Heart left ventricle (tissue), 16 donors: ENCODE results near the gene PPP1R37. TPM values are rescaled to one million over a fixed set of nuclear protein-coding genes. Genes with fewer than 3 reads are reported as not detected.

Experiments used
- ATAC-seq, 4 donors: fragments of 200-7000 bp; cut with Tn5 transposase; one replicate each; pipeline ENCODE4 v1.9.1; 2020 to 2022; ENCODE audit warnings: moderate library complexity in 4 of 4, mild to moderate bottlenecking in 3 of 4, moderate number of reproducible peaks in 1 of 4
- DNase-seq, 5 donors: peaks; one replicate each; pipeline ENCODE4 v3.0.0-alpha.2; 2020
- H3K27ac ChIP-seq, 12 donors: fragments of 200-600 bp; sonication (generic) in 4 of 12; one replicate each; pipeline versions ENCODE4 v1.5.0 to v1.8.0; 2016 to 2022; ENCODE audit warnings: mild to moderate bottlenecking in 2 of 12
- H3K27me3 ChIP-seq, 9 donors: fragments of 200-600 bp; sonication (generic) in 2 of 9; one replicate each; pipeline versions ENCODE4 v1.5.1 to v1.8.0; 2016 to 2022; ENCODE audit warnings: mild to moderate bottlenecking in 3 of 9
- H3K36me3 ChIP-seq, 9 donors: fragments of 200-600 bp; sonication (generic) in 2 of 9; one replicate each; pipeline versions ENCODE4 v1.5.0 to v1.8.0; 2018 to 2022; ENCODE audit warnings: mild to moderate bottlenecking in 2 of 9
- H3K4me1 ChIP-seq, 12 donors: fragments of 200-600 bp; sonication (generic) in 4 of 12; one replicate each; pipeline versions ENCODE4 v1.5.0 to v1.8.0; 2016 to 2022; ENCODE audit warnings: mild to moderate bottlenecking in 3 of 12
- H3K4me3 ChIP-seq, 12 donors: fragments of 200-600 bp; sonication (generic) in 4 of 12; one replicate each; pipeline versions ENCODE4 v1.5.0 to v1.8.0; 2017 to 2022; ENCODE audit warnings: mild to moderate bottlenecking in 9 of 12, moderate library complexity in 4 of 12
- H3K9me3 ChIP-seq, 12 donors: fragments of 200-600 bp; sonication (generic) in 4 of 12; one replicate each; pipeline versions ENCODE4 v1.5.0 to v1.8.0; 2016 to 2022; ENCODE audit warnings: mild to moderate bottlenecking in 1 of 12
- POLR2A ChIP-seq, 2 donors: fragments of 450-650 bp; IDR thresholded peaks; one replicate each; pipeline ENCODE4 v1.6.1; 2017; ENCODE audit warnings: antibody characterized with exemption in 2 of 2, mild to moderate bottlenecking in 2 of 2, moderate library complexity in 2 of 2
- WGBS, 4 donors: extraction: QIAGEN DNeasy Blood & Tissue Kit in 2 of 4; methylation state at CpG; one replicate each; pipeline versions ENCODE4 v1.1.5 to v1.1.7; 2013 to 2018; 5-methylcytosine and 5-hydroxymethylcytosine counted together
- intact Hi-C, 10 donors: fragments of 100-400 bp; cut with DNase I; formaldehyde crosslinking; loops; one replicate each; pipeline versions ENCODE4 v1.11.1 to v1.14.2; 2022
- polyA plus RNA-seq, 2 donors: library from polyadenylated mRNA; stranded (reverse); fragments of 200-250 nt; gene quantifications; one replicate each; pipeline ENCODE4 v1.2.3, GENCODE V29; 2013
- total RNA-seq, 9 donors: library from RNA; depleted of rRNA in 2 of 9; stranded (reverse); fragments of >200 nt in 2 of 9; fragmentation: NEBNext Ultra II Directional in 3 of 9; extraction: Animal tissue kit (Norgen Biotek cat#: 25700) in 3 of 9; gene quantifications; one replicate each; pipeline versions ENCODE4 v1.1.0 to v1.2.4, GENCODE V29; 2016 to 2023
- TF ChIP-seq, protein P1 (sequence below), 12 donors: fragments of 200-600 bp; sonication (generic) in 4 of 12; IDR thresholded peaks; one replicate each; pipeline versions ENCODE4 v1.5.0 to v1.8.0; 2018 to 2022; ENCODE audit warnings: antibody characterized with exemption in 12 of 12, mild to moderate bottlenecking in 5 of 12
- donor health status: ischemic (EF 13 %, LVEDD 7.1; RV severe dilation, severe dysfunction).
- donor health status: healthy with polysubstance abuse.
- donor health status: DM: no; HTN: yes; CAD: no.
- donor health status: DM: no; HTN: no; CAD: no.
- donor health status: ischemic (EF 25% LVEDD 6.9; RV normal size, moderate dysfunction).
- donor health status: ischemic (EF 25% LVEDD 5.7; RV mildly dilated, moderate dysfunction).
- donor health status: healthy.
- donor health status: DM: yes; HTN: yes; CAD: no.
- donor health status: ischemic (EF 35%, LVEDD 5.7; RV mildly dilated, moderate dysfunction).
- donor health status: nonischemic (EF 11% LVEDD 7.7; RV severe dilation, severe dysfunction).
- donor health status: DM: yes; HTN: yes; CAD: no.
- donor health status: PGD.
- donor health status: ischemic (EF 29% LVEDD 5.4; RV normal size, mild dysfunction).
- donor health status: nonischemic (EF 23%, LVEDD 6.1; RV moderate dilation, normal function).

PPP1R37 gene
- total and polyA plus RNA-seq, 11 donors = 16.0 to 33.7 (median 18.9) TPM

DNA sequence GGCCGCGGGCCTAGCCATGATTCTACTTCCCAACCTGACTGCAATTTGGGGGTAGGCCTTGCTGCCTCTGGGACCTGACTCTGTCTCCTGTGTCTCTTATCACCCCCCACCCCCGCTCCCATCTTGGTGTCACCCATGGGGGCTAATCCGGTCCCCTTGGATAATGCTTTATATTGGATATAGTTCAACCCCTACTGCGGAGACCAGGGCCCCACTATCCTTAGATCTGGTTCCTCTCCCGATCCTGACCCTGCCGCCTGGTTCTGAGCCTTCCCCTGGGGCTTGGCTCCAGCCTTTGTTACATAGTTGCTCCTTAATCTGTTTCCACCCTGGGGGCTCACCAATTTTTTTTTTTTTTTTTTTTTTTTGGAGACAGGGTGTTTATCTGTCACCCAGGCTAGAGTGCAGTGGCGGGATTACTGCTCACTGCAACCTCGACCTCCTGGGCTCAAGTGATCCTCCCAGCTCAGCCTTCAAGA is 87.0 kb downstream of the PPP1R37 start:
- H3K27ac ChIP-seq = peak overlapping the region in 8 of 12 donors; percentile 74 to 95 (median 89)
- intact Hi-C loops = loop anchor here in 6 of 10 donors (2.0 to 10.0 kb wide), 7 partner anchors 53 to 165 kb away; partner anchors contain the start of genes PPP1R37 (in 4 of the 6), EXOC3L2 (in 1 of the 6), GEMIN7 (in 1 of the 6) and ZNF296 (in 1 of the 6)
- H3K27me3 ChIP-seq = no peaks in the 10 kb centered on the region
- H3K36me3 ChIP-seq = peaks cover 0 to 20% (median 0%) of the 10 kb centered on the region in 9 donors
- no peak for DNase-seq
- peaks cover 0 to 50% (median 26%) of the 10 kb centered on the region in 12 donors for H3K4me1 ChIP-seq
- WGBS, 4 donors = 53 to 64% (median 57%) methylated on average over 9 of the region's 9 CpGs
- H3K9me3 ChIP-seq = no peaks in the 10 kb centered on the region
- H3K4me3 ChIP-seq = peak overlapping the region; percentile 53 to 95 (median 84)
- ATAC-seq = no peak
- TF ChIP-seq POLR2A (IDR thresholded peaks at IDR 0.05) = no peak
- TF ChIP-seq, protein P1, sequence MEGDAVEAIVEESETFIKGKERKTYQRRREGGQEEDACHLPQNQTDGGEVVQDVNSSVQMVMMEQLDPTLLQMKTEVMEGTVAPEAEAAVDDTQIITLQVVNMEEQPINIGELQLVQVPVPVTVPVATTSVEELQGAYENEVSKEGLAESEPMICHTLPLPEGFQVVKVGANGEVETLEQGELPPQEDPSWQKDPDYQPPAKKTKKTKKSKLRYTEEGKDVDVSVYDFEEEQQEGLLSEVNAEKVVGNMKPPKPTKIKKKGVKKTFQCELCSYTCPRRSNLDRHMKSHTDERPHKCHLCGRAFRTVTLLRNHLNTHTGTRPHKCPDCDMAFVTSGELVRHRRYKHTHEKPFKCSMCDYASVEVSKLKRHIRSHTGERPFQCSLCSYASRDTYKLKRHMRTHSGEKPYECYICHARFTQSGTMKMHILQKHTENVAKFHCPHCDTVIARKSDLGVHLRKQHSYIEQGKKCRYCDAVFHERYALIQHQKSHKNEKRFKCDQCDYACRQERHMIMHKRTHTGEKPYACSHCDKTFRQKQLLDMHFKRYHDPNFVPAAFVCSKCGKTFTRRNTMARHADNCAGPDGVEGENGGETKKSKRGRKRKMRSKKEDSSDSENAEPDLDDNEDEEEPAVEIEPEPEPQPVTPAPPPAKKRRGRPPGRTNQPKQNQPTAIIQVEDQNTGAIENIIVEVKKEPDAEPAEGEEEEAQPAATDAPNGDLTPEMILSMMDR (IDR thresholded peaks at IDR 0.05) = no peak

DNA sequence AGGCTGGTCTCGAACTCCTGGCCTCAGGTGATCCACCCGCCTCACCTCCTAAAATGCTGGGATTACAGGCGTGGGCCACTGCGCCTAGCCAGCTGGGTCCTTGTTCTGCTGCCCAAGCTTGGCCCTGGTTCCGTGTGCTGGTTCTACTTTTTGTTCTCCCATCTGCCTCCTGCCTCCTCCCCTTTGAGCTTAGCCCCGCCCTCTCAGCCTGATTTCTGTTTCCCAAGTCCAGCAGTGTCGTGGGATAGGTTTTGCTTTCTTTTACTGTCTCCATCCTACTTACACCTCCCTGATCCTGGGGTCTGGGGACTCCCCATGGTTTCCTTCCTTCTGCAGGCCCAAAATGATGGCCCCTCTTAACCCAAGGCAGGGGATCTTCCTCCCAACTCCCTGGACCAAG is 88.0 kb downstream of the PPP1R37 start:
- H3K27me3 ChIP-seq = no peaks in the 10 kb centered on the region
- H3K9me3 ChIP-seq = no peaks in the 10 kb centered on the region
- H3K4me3 ChIP-seq = no peak overlapping the region
- intact Hi-C loops = loop anchor here in 2 of 10 donors (10.0 kb wide), 2 partner anchors 64 to 166 kb away; partner anchors contain the start of gene EXOC3L2 (in 1 of the 2)
- peaks cover 0 to 51% (median 26%) of the 10 kb centered on the region in 12 donors for H3K4me1 ChIP-seq
- H3K27ac ChIP-seq = no peak overlapping the region
- 81 to 85% (median 85%) methylated on average over 7 of the region's 7 CpGs for WGBS, 4 donors
- TF ChIP-seq POLR2A (IDR thresholded peaks at IDR 0.05) = no peak
- TF ChIP-seq, protein P1 (IDR thresholded peaks at IDR 0.05) = no peak
- H3K36me3 ChIP-seq = peaks cover 0 to 20% (median 0%) of the 10 kb centered on the region in 9 donors
- ATAC-seq (no peak), DNase-seq (no peak)

DNA sequence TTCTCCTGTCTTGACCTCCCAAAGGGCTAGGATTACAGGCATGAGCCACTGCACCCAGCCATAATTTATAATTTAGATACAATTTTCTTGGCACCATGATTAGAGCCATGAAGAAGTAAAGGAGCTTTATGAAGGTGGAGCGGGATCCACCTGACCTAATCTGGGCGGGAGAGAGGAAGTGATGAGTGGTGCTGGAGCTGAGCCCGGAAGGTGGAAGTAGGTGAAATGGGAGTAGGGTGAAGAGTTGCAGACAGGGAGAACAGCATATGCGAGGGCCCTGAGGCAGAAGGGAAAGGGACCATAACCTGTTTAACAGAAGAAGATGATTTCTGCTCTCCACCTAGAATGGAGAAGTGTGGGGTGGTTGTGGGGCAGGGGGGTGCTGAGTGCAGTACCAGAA is 89.8 kb downstream of the PPP1R37 start:
- DNase-seq (no peak), ATAC-seq (no peak)
- H3K36me3 ChIP-seq = peaks cover 0 to 20% (median 0%) of the 10 kb centered on the region in 9 donors
- no peaks in the 10 kb centered on the region for H3K27me3 ChIP-seq
- H3K27ac ChIP-seq = no peak overlapping the region
- no peaks in the 10 kb centered on the region for H3K9me3 ChIP-seq
- WGBS, 4 donors = 64 to 78% (median 72%) methylated on average over 4 of the region's 4 CpGs
- intact Hi-C loops = loop anchor here in 2 of 10 donors (10.0 kb wide), 2 partner anchors 62 to 168 kb away; partner anchors contain the start of gene EXOC3L2 (in 1 of the 2)
- peaks cover 0 to 40% (median 20%) of the 10 kb centered on the region in 12 donors for H3K4me1 ChIP-seq
- no peak overlapping the region for H3K4me3 ChIP-seq
- no peak for TF ChIP-seq POLR2A (IDR thresholded peaks at IDR 0.05)
- TF ChIP-seq, protein P1 (IDR thresholded peaks at IDR 0.05) = no peak

DNA sequence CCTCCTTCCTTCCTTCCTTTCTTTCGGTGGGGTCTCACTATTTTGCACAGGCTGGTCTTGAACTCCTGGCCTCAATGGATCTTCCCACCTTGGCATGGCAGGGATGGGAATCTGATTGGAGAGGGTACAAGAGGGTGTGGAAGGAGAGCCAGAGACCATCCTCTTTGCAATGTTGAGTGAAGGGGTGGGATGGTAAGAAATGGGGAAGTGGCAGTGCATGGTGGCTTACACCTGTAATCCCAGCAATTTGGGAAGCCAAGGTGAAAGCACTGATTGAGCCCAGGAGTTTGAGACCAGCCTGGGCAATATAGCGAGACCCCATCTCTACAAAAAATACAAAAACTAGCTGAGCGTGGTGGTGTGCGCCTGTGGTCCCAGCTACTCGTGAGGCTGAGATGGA is 91.1 kb downstream of the PPP1R37 start:
- WGBS, 4 donors = 84 to 93% (median 90%) methylated on average over 5 of the region's 5 CpGs
- H3K36me3 ChIP-seq = peaks cover 0 to 20% (median 0%) of the 10 kb centered on the region in 9 donors

More for the DNA sequence above, 91.1 kb downstream of the PPP1R37 start:
- no peaks in the 10 kb centered on the region for H3K9me3 ChIP-seq
- H3K27ac ChIP-seq = no peak overlapping the region
- peaks cover 0 to 40% (median 18%) of the 10 kb centered on the region in 12 donors for H3K4me1 ChIP-seq
- DNase-seq (no peak), ATAC-seq (no peak)
- H3K4me3 ChIP-seq = no peak overlapping the region
- intact Hi-C loops = loop anchor here in 2 of 10 donors (10.0 kb wide), 2 partner anchors 61 to 169 kb away; partner anchors contain the start of gene EXOC3L2 (in 1 of the 2)
- no peak for TF ChIP-seq POLR2A (IDR thresholded peaks at IDR 0.05)
- TF ChIP-seq, protein P1 (IDR thresholded peaks at IDR 0.05) = no peak
- H3K27me3 ChIP-seq = no peaks in the 10 kb centered on the region
